WTC11 (cell line): Measurements from ENCODE around the gene SMURF1.

Source experiments
- CREB1 ChIP-seq: sonication (generic); formaldehyde crosslinking; IDR thresholded peaks from 2 replicates; pipeline ENCODE4 v1.8.0; 2023; ENCODE audit warnings: mild to moderate bottlenecking, missing genetic modification reagents
- CTCF ChIP-seq: fragments of 200-600 bp; IDR thresholded peaks from 2 replicates; pipeline ENCODE4 v1.8.0; 2022; ENCODE audit warnings: antibody characterized with exemption
- MAX ChIP-seq: sonication (generic); formaldehyde crosslinking; IDR thresholded peaks from 2 replicates; pipeline ENCODE4 v1.8.0; 2022; ENCODE audit warnings: mild to moderate bottlenecking, missing genetic modification reagents
- MLX ChIP-seq: sonication (generic); formaldehyde crosslinking; IDR thresholded peaks from 2 replicates; pipeline ENCODE4 v1.8.1; 2023; ENCODE audit warnings: mild to moderate bottlenecking, missing genetic modification reagents, moderate library complexity
- NR2C2 ChIP-seq: sonication (generic); formaldehyde crosslinking; IDR thresholded peaks from 2 replicates; pipeline ENCODE4 v1.8.0; 2022; ENCODE audit warnings: mild to moderate bottlenecking, missing genetic modification reagents
- SP1 ChIP-seq: sonication (generic); formaldehyde crosslinking; conservative IDR thresholded peaks from 2 replicates; pipeline ENCODE4 v1.8.1; 2022; ENCODE audit warnings: missing genetic modification reagents
- TCF7 ChIP-seq: sonication (generic); formaldehyde crosslinking; IDR thresholded peaks from 2 replicates; pipeline ENCODE4 v1.8.0; 2022; ENCODE audit warnings: mild to moderate bottlenecking, low read depth, missing genetic modification reagents, moderate library complexity
- ZNF232 ChIP-seq: sonication (generic); formaldehyde crosslinking; IDR thresholded peaks from 2 replicates; pipeline ENCODE4 v1.8.0; 2022; ENCODE audit warnings: mild to moderate bottlenecking, missing genetic modification reagents
- ZNF423 ChIP-seq: fragments of 250-450 bp; sonication (Bioruptor Pico); IDR thresholded peaks from 2 replicates; pipeline ENCODE4 v2.1.2; 2022; ENCODE audit warnings: mild to moderate bottlenecking, moderate library complexity

GRCh38 chr7:99188221-99188620 is 44.3 kb upstream of the SMURF1 start:
- no peak for TF ChIP-seq CTCF
- no peak for TF ChIP-seq MAX (CRISPR knock-in tag)
- TF ChIP-seq CREB1 = no peak
- no peak for TF ChIP-seq SP1
- TF ChIP-seq ZNF423 (CRISPR knock-in tag) = no peak
- no peak for TF ChIP-seq MLX (CRISPR knock-in tag)
- TF ChIP-seq NR2C2 (CRISPR knock-in tag) = no peak
- no peak for TF ChIP-seq ZNF232
- no peak for TF ChIP-seq TCF7 (CRISPR knock-in tag)
